HepG2 (cell line): Measurements from ENCODE around the gene ST3GAL5. TPM values are rescaled to one million over a fixed set of nuclear protein-coding genes. Genes with fewer than 3 reads are reported as not detected.

Experiments used
- ATF2 ChIP-seq: sonication (generic); formaldehyde crosslinking; IDR thresholded peaks from 2 replicates; pipeline ENCODE4 v1.4.0; 2020; ENCODE audit warnings: missing genetic modification reagents
- BRCA1 ChIP-seq: sonication (generic); formaldehyde crosslinking; IDR thresholded peaks from 2 replicates; pipeline ENCODE4 v1.4.0; 2020; ENCODE audit warnings: missing genetic modification reagents
- FOSL2 ChIP-seq: sonication (generic); formaldehyde crosslinking; IDR thresholded peaks from 2 replicates; pipeline ENCODE4 v1.4.0; 2020; ENCODE audit warnings: missing genetic modification reagents
- GABPB1 ChIP-seq: IDR thresholded peaks from 2 replicates; pipeline ENCODE4 v1.6.1; 2016; ENCODE audit warnings: mild to moderate bottlenecking, missing genetic modification reagents, moderate library complexity, missing compliant biosample characterization
- HES4 ChIP-seq: sonication (generic); formaldehyde crosslinking; IDR thresholded peaks from 2 replicates; pipeline ENCODE4 v1.9.0; 2021; ENCODE audit warnings: mild to moderate bottlenecking, missing genetic modification reagents, borderline replicate concordance
- IKZF5 ChIP-seq: IDR thresholded peaks from 2 replicates; pipeline ENCODE4 v1.6.1; 2018; ENCODE audit warnings: missing genetic modification reagents, mild to moderate bottlenecking, missing compliant biosample characterization
- KLF15 ChIP-seq: sonication (generic); formaldehyde crosslinking; IDR thresholded peaks from 2 replicates; pipeline ENCODE4 v1.8.1; 2023; ENCODE audit warnings: borderline replicate concordance, mild to moderate bottlenecking, inconsistent platforms, missing genetic modification reagents, mixed read lengths
- NFIB ChIP-seq: sonication (generic); formaldehyde crosslinking; IDR thresholded peaks from 2 replicates; pipeline ENCODE4 v1.9.0; 2021; ENCODE audit warnings: missing genetic modification reagents, mild to moderate bottlenecking, borderline replicate concordance
- PHF8 ChIP-seq: sonication (generic); formaldehyde crosslinking; IDR thresholded peaks from 2 replicates; pipeline ENCODE4 v1.5.0; 2020; ENCODE audit warnings: missing genetic modification reagents
- RCOR2 ChIP-seq: IDR thresholded peaks from 2 replicates; pipeline ENCODE4 v1.6.1; 2016; ENCODE audit warnings: missing biosample characterization, missing genetic modification reagents
- RFXAP ChIP-seq: sonication (generic); formaldehyde crosslinking; IDR thresholded peaks from 2 replicates; pipeline ENCODE4 v1.4.0; 2020; ENCODE audit warnings: missing genetic modification reagents, borderline replicate concordance
- SNRNP70 ChIP-seq: fragments of 200-400 bp; formaldehyde crosslinking; IDR thresholded peaks from 2 replicates; pipeline ENCODE4 v1.6.1; 2017; ENCODE audit warnings: mild to moderate bottlenecking, low read depth, low read length, moderate library complexity
- SRF ChIP-seq: IDR thresholded peaks from 2 replicates; pipeline ENCODE4 v1.6.1; 2011; ENCODE audit warnings: mild to moderate bottlenecking, low read depth, low read length, moderate library complexity
- SSRP1 ChIP-seq: IDR thresholded peaks from 2 replicates; pipeline ENCODE4 v1.6.1; 2016; ENCODE audit warnings: control low read depth
- SUZ12 ChIP-seq: fragments of 150-350 bp; IDR thresholded peaks from 2 replicates; pipeline ENCODE4 v1.6.1; 2014; ENCODE audit warnings: low read depth, low read length
- TAF15 ChIP-seq: fragments of 200-400 bp; formaldehyde crosslinking; IDR thresholded peaks from one replicate; pipeline ENCODE4 v1.6.1; 2018; ENCODE audit warnings: mild to moderate bottlenecking, low read depth, low read length; ENCODE audit not compliant: poor library complexity, severe bottlenecking
- TCF12 ChIP-seq, 2 experiments: fragments of 450-650 bp in 1 of 2; sonication (generic) in 1 of 2; formaldehyde crosslinking in 1 of 2; IDR thresholded peaks; 2 replicates each; pipeline versions ENCODE4 v1.6.1 to v1.8.0; 2017 to 2022; ENCODE audit warnings: antibody characterized with exemption in 1 of 2, mild to moderate bottlenecking in 1 of 2, missing genetic modification reagents in 1 of 2, moderate library complexity in 1 of 2
- TFDP2 ChIP-seq: sonication (generic); formaldehyde crosslinking; IDR thresholded peaks from 2 replicates; pipeline ENCODE4 v1.4.0; 2020; ENCODE audit warnings: missing genetic modification reagents
- ZMAT3 ChIP-seq: sonication (generic); formaldehyde crosslinking; conservative IDR thresholded peaks from 2 replicates; pipeline ENCODE4 v1.7.0; 2021; ENCODE audit warnings: missing genetic modification reagents
- ZNF205 ChIP-seq: IDR thresholded peaks from 2 replicates; pipeline ENCODE4 v1.6.1; 2018; ENCODE audit warnings: missing biosample characterization, missing genetic modification reagents
- ZNF576 ChIP-seq: sonication (generic); formaldehyde crosslinking; IDR thresholded peaks from 2 replicates; pipeline ENCODE4 v1.4.0; 2020; ENCODE audit warnings: mild to moderate bottlenecking, missing genetic modification reagents
- ZNF614 ChIP-seq: IDR thresholded peaks from 2 replicates; pipeline ENCODE4 v1.6.1; 2018; ENCODE audit warnings: missing biosample characterization, missing genetic modification reagents, inconsistent platforms, borderline replicate concordance
- ZNF773 ChIP-seq: sonication (generic); formaldehyde crosslinking; IDR thresholded peaks from 2 replicates; pipeline ENCODE4 v1.4.0; 2020; ENCODE audit warnings: missing genetic modification reagents, borderline replicate concordance
- ZSCAN25 ChIP-seq: sonication (generic); formaldehyde crosslinking; IDR thresholded peaks from 2 replicates; pipeline ENCODE4 v1.8.0; 2022; ENCODE audit warnings: mild to moderate bottlenecking, missing genetic modification reagents
- polyA plus RNA-seq, 8 experiments: library from polyadenylated mRNA; depleted of rRNA in 3 of 8; stranded (reverse) in 7 of 8; unstranded in 1 of 8; fragments of >200 nt; fragmentation: Illumina TruSeq in 4 of 8; extraction: Trizol in 4 of 8; gene quantifications; 2 replicates each; pipeline versions ENCODE4 v1.2.1 to v1.2.3, GENCODE V29; 2011 to 2016; ENCODE audit warnings: low read depth in 4 of 8, missing spikeins in 1 of 8, mixed read lengths in 1 of 8; ENCODE audit not compliant: insufficient read depth in 1 of 8
- total RNA-seq, 5 experiments: library from RNA; depleted of rRNA; stranded (reverse); fragments of >200 nt; fragmentation: Illumina TruSeq; extraction: Trizol; gene quantifications; 2 replicates each; pipeline ENCODE4 v1.2.3, GENCODE V29; 2016; ENCODE audit warnings: low read depth in 1 of 5

Gene ST3GAL5
- total and polyA plus RNA-seq, 2 of the 13 experiments (the other 11 are each of a cell fraction or from before 2014, with no cell fraction given) = 1.3 to 2.0 TPM

GRCh38 chr2:85888684-85889626, at the start of gene ST3GAL5 (continued):
- peak; percentile 74 for TF ChIP-seq IKZF5 (CRISPR knock-in tag)
- TF ChIP-seq ZNF773 (CRISPR knock-in tag) = no peak
- TF ChIP-seq SNRNP70 = no peak
- TF ChIP-seq SSRP1 (CRISPR knock-in tag) = no peak
- peak; percentile 39; the same call in 1 of the 2 replicates for TF ChIP-seq ZNF614 (CRISPR knock-in tag)
- no peak for TF ChIP-seq SUZ12
- peak; percentile 77; the same call in 1 of the 2 replicates for TF ChIP-seq HES4 (CRISPR knock-in tag)
- 0 out of 2 replicates have a peak, but pooled peaks have one; percentile 32 for TF ChIP-seq BRCA1 (CRISPR knock-in tag)
- TF ChIP-seq ZSCAN25 = no peak
- 0 out of 2 replicates have a peak, but pooled peaks have one; percentile 30 for TF ChIP-seq ZNF205
- TF ChIP-seq NFIB (CRISPR knock-in tag) = no peak
- no peak for TF ChIP-seq ZNF576 (CRISPR knock-in tag)
- TF ChIP-seq RFXAP = peak; percentile 67; the same call in 1 of the 2 replicates
- TF ChIP-seq GABPB1 (CRISPR knock-in tag) = peak; percentile 75; the same call in 1 of the 2 replicates
- no peak for TF ChIP-seq TAF15
- peak; percentile 44 for TF ChIP-seq PHF8 (CRISPR knock-in tag)
- no peak for TF ChIP-seq KLF15 (CRISPR knock-in tag)
- no peak for TF ChIP-seq TCF12 (IDR thresholded peaks at IDR 0.05)
- TF ChIP-seq TCF12 (CRISPR knock-in tag; IDR thresholded peaks at IDR 0.05) = 0 out of 2 replicates have a peak, but pooled peaks have one; percentile 45
- TF ChIP-seq ATF2 (CRISPR knock-in tag) = peak; percentile 43; the same call in 1 of the 2 replicates
- no peak for TF ChIP-seq SRF
- 0 out of 2 replicates have a peak, but pooled peaks have one; percentile 6 for TF ChIP-seq FOSL2 (CRISPR knock-in tag)
- TF ChIP-seq ZMAT3 (CRISPR knock-in tag) = no peak
- TF ChIP-seq RCOR2 (CRISPR knock-in tag) = peak; percentile 33; the same call in 1 of the 2 replicates
- TF ChIP-seq TFDP2 = peak; percentile 74; the same call in 1 of the 2 replicates
